ENCODE results near the gene COBLL1.

Gene COBLL1

DNA sequence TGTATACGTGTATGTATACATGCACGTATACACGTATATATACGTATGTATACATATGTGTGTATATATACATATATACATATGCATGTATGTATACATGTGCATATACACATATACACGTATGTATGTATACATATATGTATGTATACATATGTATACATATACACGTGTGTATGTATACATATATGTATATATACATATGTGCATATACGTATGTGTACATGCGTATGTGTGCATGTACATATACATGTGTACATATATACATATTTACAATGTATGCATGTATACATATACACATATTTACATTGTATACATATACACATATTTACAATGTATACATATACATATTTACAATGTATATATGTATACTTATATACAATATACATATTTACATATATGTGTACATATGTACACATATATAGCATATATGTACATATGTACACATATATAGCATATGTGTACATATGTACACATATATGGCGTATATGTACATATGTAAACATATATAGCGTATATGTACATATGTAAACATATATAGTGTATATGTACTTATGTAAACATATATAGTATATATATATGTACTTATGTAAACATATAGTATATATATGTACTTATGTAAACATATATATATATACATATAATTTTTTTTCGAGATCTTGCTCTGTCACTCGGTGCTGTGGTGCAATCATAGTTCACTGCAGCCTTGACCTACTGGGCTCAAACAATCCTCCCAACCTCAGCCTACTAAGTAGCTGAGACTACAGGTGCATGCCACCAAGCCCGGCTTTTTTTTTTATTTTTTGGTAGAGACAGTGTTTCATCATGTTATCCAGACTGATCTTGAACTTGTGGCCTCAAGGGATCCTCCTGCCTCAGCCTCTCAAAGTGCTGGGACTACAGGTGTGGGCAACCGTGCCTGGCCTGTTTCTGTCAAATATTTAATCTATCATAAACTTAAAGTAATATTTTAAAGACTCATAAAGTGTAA is 23.2 kb downstream of the COBLL1 start:
- no peak for DNase-seq (ENCODE audit: low spot score)

DNA sequence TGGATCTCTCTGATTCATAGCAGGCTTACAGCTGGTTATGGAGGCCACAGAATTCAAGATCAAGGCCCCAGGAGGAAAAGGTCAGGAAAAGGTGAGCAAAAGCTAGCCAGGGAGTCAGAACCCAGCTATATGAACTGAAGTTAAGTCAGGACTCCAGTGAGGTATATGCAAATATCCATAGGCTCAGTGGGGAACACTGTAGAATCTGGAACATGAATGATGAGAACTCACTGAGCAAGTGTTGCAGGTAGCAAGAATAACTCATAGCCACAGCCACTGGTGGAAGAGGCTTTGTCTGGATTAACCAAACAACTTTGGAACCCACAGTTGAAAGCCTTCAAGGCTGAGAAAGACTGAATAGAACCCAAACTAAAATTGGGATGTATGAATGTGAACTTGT is 24.7 kb downstream of the COBLL1 start:
- DNase-seq (ENCODE audit: low spot score), result no peak

DNA sequence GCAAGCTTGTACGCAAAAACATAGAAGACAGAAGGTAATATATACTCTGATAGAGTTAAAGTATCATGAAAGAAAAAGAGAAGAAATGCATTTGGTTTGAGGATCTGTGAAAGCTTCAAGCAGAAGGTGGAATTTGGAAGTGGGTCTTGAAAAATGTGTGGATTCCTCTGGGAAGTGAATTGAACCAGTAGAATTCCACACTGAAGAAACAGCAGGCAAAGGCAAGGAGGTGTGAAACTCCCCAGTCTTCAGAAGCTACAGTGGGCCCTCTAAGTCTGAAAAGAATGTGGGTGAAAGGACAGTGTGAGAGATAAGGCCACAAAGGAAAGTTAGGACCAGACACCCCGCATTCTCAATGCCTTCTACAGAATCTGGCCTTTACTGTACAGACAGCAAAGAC is 25.6 kb downstream of the COBLL1 start:
- DNase-seq (ENCODE audit: low spot score), result no peak

DNA sequence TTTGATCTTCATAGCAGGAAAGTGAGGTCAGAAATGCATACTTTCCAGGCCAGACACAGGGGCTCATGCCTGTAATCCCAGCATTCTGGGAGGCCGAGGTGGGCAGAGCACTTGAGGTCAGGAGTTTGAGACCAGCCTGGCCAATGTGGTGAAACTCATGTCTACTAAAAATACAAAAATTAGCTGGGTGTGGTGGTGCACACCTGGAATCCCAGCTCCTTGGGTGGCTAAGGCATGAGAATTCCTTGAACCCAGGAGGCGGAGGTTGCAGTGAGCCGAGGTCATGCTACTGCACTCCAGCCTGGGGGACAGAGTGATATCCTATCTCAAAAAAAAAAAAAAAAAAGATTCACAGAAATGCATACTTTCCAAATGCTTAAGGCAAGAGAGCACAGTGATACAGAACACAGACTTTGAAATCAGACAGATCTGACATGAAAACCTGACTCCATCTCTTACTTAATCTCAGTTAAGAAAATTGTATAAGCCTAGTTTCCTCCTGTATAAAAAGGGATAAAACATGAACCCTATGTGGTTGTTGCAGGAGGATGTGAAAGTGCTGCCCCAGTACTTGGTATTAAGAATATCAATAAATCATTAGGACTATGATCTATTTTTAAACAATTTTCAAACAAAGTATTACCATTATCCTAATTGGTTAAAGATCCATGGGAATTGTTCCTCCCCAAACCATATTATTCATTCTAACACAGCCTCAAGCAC is 26.4 kb downstream of the COBLL1 start:
- DNase-seq (ENCODE audit: low spot score), result no peak

DNA sequence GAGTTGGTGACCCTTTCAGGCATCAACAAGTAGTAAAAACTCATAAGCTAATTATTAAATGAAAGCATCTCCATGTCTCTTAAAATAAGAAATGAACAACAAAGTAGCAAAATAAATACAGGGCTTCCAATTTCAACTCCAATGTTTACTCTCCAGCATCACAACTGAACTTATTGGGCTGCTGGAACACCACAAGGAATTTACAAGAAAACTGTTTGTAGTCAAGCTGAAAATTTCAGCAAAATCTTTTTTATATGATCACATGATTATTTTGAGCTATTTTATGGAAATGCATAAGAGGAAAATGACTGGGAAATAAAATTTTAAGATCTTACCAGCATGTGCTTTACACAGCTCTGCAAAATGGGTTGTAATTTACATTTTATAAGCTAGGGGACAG is 28.1 kb downstream of the COBLL1 start:
- DNase-seq (ENCODE audit: low spot score), result no peak

DNA sequence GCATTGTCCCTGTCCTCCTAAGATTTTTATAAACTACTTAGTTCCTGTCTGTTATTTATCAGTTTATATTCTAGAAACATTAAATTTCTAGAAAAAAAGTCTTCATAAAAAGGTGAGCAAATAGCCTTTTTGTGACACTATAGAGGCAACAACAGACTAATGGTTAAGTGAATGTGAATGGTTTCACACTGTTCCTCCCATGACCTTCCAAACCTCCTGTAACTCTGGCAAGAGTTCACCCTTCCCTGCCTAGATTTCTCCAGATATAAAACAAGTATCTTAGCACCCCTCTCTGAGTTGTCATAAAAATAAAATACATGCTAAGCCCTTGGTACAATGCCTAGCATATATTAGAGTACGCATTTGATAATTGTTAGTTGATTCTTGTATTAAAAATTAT is 29.2 kb downstream of the COBLL1 start:
- DNase-seq (ENCODE audit: low spot score), result no peak

DNA sequence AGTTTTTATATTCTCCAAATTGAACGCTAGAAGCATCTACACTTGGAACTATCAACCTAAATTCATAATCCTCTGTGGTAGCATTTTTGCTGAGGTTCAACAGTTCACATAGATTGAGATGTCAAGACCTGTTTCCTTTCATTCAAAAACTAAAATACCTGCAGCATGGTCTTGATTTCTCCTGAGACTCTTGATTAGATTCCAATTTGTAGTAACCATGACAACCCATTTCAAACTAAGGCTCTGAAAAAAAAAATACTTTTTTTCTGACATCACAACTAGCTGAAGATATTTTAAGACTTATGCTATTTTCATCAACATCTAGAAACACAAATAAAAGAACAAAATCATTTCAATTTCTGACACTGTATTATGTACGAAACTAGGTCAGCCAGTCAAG is 29.8 kb downstream of the COBLL1 start:
- no peak for DNase-seq (ENCODE audit: low spot score)

DNA sequence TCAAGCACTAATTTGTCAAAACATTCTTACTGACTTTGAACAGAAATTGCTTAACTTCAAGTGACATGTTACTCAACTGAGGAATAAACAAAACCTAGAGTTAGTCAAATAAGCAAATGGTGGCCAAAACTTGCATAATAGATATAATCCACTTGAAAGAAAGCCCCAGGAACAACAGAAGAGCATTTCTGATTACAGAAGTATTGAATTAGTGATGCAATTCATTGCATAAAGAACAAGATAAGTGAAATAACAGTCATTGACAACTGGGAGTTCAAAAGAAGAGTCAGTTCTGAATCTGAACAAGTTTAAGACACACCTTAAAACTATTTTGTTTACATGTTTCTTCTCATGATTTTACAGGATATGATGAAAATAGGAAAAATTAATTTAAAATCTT is 30.8 kb downstream of the COBLL1 start:
- DNase-seq (ENCODE audit: low spot score), result no peak

DNA sequence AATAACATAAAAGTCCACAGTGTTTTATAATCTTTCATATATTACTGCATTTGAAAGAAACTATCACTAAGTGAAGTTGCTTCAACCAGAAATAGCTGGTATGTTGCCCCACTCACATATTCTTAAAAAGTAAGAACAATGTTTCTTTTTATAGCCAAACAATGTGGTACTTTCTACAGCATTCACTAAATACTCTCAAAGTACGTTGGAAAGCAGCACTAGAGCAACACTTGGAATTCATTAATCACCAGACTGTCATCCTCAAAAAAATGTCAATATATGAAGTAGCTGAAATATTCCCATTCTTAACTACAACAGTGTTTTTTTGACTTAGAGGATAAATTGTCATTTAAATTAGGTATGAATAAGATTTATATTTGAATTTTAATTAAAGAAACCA is 32.8 kb downstream of the COBLL1 start:
- DNase-seq (ENCODE audit: low spot score), result no peak

DNA sequence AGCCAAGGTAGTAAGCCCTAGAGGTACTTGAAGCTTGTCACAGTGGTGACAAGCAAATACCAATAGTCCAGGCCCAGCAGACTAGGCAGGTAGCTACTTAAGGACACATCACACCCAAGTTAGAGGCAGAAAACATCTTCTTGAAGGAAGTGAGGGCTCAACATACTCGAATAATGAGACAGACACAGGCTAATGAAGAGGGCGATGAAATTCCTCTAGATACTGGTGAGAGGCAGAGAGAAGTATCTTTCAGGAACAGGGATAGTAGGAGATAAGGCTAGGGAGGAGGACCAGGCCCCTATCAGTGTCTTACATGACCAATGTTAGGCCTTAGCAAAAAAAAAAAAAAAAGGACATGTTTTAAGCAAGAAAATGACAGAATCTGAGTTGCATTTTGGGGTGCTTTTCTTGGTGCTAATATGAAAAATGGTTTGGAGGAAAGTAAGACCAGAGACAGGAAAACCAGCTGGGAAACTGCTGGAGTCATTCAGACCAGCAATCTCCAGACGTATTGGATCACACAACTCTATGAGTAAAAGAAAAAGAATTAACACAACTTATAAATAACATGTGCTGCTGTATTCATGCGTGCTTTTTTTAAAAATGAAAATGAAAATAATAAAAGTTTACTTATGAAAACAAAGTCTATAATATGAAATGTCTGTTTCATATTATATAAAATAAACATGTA is 37.7 kb downstream of the COBLL1 start:
- no peak for DNase-seq (ENCODE audit: low spot score)

DNA sequence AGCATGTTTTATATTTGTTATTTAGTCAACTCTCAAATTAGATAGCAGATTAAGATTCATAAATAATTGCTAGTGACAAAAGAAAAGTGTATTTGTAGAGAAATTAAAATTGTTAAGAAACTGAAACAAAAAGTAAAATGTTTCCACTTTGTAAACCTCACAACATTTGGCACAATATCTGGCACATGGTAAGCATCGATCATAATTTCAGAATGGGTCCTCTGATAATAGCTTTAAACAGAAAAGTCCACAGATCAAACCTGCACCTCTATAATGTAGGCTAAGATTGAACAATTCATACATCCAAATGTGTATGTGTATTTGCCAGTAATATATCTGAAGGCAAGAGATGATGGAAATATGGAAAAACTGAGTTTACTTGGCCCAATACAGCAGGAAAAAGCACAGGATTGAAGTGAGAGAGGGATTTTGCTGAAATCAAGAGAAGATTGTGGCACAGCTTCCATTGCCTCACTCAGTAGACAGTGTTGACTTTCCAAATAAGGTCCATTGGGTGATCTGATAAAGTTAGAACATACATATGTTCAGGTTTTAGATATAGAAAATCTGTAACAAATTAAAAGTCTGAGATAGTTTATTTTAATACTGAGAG is 39.4 kb downstream of the COBLL1 start:
- DNase-seq (ENCODE audit: low spot score), result no peak

DNA sequence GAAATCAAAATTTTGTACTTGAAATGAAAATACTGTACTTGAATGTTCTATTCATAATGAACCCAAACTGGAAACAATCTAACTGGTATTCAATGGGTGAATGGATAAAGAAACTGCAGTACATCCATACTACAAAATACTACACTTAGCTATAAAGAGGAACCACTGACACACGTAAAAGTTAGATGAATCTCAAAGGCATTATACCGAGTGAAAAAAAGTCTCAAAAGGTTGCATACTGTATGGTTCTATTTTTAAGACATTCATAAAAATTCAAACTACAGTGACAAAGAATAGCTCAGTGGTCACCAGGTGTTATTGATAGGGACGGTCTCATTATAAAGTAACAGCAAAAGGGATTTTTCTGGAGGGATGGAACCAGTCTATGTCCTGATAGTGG is 41.1 kb downstream of the COBLL1 start:
- no peak for DNase-seq (ENCODE audit: low spot score)

DNA sequence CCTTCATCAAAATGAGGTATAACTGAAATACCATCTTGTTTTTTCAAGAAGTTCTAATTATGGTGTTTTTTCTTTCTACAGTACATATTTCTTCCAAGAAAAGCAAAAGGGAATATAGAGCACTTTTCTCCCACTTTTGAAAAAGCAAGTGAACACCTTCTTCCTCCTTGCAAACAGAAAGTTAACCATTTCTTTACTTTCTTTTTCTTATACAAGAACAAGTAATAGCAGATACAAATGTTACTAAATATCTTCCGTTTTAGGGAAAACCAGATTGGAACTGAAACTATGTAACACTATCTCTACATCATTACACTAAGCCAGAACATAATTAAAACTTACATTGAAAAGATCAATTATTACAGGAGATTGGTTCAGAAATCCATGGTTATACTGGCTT is 44.0 kb downstream of the COBLL1 start:
- no peak for DNase-seq (ENCODE audit: low spot score)

DNA sequence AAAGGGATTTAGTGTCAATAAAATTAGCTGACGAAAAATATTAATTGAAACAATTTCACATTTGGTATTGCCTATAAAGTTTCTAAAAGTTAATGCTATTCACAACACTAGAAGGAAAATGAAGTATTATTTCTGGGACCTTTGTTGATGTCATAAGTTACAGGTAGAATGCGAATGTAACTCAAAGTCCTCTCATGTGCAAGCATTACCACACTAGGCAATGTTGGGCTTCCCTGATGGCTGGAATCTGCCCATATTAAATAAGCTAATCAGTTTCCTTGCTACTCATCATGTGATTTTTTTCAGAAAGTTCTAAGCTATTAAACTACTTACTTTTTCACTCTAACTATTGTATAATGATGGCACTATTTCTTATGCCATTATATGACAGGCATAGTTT is 44.6 kb downstream of the COBLL1 start:
- DNase-seq (ENCODE audit: low spot score), result no peak

DNA sequence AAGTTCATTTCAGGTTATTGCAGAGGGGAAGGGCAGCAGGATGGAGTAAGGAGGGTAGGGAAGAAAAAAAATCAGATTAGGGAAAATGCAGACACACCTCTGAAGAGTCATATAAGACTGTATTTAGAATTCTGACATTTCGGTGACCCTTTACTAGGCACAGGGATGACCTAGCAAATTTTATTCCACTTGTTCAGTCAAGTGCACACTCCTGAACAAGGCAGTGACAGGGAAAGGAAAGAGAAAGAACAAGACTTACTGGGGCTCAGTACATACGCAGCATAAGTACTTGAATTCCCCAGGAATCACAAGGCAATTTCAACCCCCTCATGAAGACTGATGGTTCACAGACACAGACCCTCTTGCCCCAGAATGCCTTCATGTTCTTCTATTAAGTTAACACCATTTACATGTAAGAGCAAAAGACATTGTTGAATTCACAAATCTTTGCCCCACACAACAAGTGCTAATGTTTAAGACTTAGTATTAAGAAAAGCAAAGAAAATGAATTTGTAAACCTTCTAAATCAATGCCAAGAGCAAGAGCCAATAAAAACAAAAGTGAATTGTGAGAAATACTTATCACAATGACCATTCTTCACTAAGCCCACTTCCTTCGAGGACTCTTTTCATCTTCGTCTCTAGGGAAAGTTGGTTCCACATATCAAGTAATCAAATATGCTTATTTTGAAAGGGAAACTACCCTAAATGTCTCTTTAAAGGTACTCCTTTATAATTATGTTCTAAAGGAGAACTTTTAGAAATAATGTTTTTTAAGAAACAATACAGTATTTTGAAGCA is 47.0 kb downstream of the COBLL1 start:
- DNase-seq (ENCODE audit: low spot score), result no peak

DNA sequence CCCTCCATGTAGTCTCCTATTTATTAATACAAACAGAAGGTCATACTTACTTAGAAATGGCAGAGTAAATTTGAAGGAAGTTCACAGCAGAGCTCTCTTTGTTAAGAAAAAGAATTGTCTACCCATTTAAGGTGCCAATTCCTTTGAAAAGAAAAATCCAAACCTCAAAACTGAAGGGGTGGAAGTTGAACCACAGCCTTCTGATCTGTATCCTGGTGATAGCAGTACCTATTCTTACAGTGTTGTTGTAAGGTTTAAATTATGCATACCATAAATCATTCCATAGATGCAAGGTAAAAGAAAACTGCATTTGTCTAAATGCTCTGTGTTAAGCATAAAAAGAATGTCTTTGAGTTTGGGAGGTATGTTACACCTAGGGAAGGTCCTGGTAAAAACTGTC is 47.6 kb downstream of the COBLL1 start:
- no peak for DNase-seq (ENCODE audit: low spot score)

DNA sequence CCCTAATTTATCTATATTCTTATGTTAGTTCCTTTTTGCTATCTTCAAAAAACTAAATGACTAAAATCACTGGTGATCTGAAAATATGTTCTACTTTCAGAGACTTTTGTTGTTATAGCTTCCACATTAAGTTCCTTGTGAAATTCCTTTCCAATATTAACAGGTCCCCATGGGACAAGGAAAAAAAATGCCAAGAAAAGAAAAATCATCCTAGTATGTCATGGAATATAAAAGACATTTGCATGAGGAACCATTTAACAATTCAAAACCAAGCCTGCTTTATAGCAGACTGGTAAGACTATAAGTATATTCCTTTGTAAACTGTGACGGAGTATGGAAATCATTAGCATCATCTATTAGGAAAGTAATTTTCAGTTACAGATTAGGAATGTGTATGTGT is 48.1 kb downstream of the COBLL1 start:
- no peak for DNase-seq (ENCODE audit: low spot score)

DNA sequence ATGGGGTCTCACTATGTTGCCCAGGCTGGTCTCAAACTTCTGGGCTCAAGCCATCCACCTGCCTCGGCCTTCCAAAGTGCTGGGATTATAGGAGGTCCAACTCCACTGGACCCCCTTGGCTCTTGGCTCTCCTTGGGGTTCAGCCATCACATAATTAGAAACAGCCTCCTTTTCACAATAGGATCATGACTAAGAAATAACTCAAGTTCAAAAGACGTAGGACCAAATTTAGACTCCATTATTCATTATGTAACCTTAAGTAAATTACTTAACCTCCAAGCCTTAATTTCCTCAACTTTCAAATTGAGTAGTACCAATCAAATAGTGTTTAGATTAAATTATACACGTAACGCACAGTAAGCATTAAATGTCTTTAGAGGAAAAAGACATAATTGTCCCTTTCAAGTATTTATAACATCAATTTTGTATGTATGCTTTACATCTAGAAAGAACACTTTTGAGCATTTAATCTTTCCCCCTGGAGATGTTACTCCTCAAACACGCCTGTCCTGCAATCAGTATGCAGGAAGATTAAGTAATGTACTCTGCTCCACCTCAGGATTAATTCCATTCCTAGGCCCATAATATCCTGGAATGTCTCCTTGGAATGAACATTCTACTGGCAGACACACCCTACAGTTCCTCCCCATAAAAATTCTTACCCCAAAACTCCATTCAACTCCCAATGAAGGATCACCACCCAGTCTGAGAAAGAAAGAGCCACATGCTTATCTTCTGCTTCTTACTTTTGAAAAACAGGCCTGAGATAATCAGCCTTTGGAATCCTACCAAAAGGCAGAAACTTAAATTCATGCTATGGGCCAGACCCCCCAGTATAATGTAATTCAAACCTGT is 49.1 kb downstream of the COBLL1 start:
- no peak for DNase-seq (ENCODE audit: low spot score)

DNA sequence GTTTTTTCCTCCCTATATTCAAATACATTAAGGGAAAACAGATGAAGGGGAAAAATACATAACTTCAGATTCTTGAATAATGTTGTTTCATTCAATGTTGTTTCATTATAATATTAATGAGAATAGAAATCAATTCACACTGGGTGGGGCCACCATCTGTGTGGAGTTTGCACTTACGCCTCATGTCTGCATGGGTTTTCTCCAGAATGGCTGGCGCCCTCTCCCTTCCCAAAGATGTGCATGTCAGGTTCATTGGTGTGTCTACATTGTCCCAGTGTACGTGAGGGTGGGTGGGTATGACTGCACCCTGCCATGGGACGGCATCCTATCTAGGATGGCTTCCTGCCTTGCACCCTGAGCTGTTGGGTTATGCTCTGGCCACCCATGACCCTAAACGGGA is 51.7 kb downstream of the COBLL1 start:
- DNase-seq (ENCODE audit: low spot score), result no peak

DNA sequence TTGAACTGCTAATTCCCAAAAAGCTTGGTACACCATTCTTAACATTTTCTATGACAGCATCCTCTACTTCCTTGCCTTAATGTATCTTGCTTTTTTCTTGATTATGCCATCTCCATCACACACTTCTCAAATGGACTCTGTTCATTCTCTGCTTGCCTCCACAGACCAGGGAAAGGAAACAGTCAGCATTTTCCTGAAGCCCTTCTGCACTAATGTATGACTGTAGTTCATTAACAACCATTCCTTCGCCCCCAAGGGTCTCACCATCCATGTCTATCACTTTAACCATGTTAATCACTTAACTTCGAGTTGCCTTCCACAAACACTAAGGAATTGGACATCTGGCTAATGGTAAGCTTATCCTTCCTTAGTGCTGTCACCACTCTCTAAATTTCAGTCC is 54.8 kb downstream of the COBLL1 start:
- no peak for DNase-seq (ENCODE audit: low spot score)

DNA sequence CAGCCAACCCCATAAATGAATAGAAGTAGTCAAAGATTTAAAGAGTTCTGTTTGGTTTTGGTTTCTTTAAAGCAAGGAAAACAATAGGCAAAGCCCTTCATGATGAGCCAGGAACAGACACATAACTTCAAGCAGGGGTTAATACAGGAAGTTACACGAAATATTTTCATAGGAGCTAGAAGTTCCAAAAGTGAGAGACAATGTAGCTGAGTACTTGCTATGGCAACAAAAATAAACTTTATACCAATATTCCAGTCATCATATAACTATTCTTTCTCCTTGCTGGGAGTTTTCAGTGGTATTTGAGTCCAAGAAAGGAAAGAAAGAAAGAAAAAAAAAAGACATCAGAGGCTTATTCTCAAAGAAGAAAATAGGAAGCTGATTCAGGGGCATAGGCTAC is 56.2 kb downstream of the COBLL1 start:
- DNase-seq (ENCODE audit: low spot score), result no peak
